Suprapubic skin (tissue), 4 donors: Measurements from ENCODE around the gene RAPGEF5. TPM values are rescaled to one million over a fixed set of nuclear protein-coding genes. Genes with fewer than 3 reads are reported as not detected.

ENCODE experiments used
- DNase-seq, 2 donors: peaks; one replicate each; pipeline ENCODE4 v3.0.0-alpha.2; 2019; ENCODE audit warnings: low spot score in 2 of 2
- H3K27ac ChIP-seq: fragments of 200-600 bp; sonication (generic); one replicate; pipeline ENCODE4 v1.5.1; 2019
- H3K27me3 ChIP-seq: fragments of 200-600 bp; sonication (generic); one replicate; pipeline ENCODE4 v1.5.1; 2019
- H3K36me3 ChIP-seq: fragments of 200-600 bp; sonication (generic); one replicate; pipeline ENCODE4 v1.5.1; 2019
- H3K4me1 ChIP-seq: fragments of 200-600 bp; sonication (generic); one replicate; pipeline ENCODE4 v1.5.1; 2019
- H3K4me3 ChIP-seq: fragments of 200-600 bp; sonication (generic); one replicate; pipeline ENCODE4 v1.5.1; 2019; ENCODE audit warnings: mild to moderate bottlenecking
- H3K9me3 ChIP-seq: fragments of 200-600 bp; sonication (generic); one replicate; pipeline ENCODE4 v1.5.1; 2019
- EP300 ChIP-seq: sonication (generic); formaldehyde crosslinking; IDR thresholded peaks from one replicate; pipeline ENCODE4 v1.6.1; 2017; ENCODE audit warnings: antibody characterized with exemption
- POLR2A ChIP-seq, 2 donors: fragments of 450-650 bp; IDR thresholded peaks; one replicate each; pipeline ENCODE4 v1.6.1; 2017; ENCODE audit warnings: antibody characterized with exemption in 2 of 2, mild to moderate bottlenecking in 2 of 2, moderate library complexity in 2 of 2
- POLR2AphosphoS5 ChIP-seq, 3 donors: sonication (generic); formaldehyde crosslinking; IDR thresholded peaks; one replicate each; pipeline ENCODE4 v1.6.1; 2017; ENCODE audit warnings: antibody characterized with exemption in 3 of 3
- WGBS: methylation state at CpG from one replicate; pipeline ENCODE4 v1.1.5; 2018; 5-methylcytosine and 5-hydroxymethylcytosine counted together
- total RNA-seq, 4 donors: library from RNA; depleted of rRNA; stranded (reverse); fragments of >200 nt; gene quantifications; one replicate each; pipeline ENCODE4 v1.1.0, GENCODE V29; 2016
- TF ChIP-seq, protein P1 (sequence below), 2 donors: fragments of 200-600 bp in 1 of 2; fragments of 450-650 bp in 1 of 2; sonication (generic) in 1 of 2; IDR thresholded peaks; one replicate each; pipeline ENCODE4 v1.5.1; 2016 to 2019; ENCODE audit warnings: antibody characterized with exemption in 2 of 2, mild to moderate bottlenecking in 1 of 2, moderate library complexity in 1 of 2

RAPGEF5 gene
- total RNA-seq, 4 donors from 2014 or later = 22.6 to 88.5 (median 26.9) TPM

DNA sequence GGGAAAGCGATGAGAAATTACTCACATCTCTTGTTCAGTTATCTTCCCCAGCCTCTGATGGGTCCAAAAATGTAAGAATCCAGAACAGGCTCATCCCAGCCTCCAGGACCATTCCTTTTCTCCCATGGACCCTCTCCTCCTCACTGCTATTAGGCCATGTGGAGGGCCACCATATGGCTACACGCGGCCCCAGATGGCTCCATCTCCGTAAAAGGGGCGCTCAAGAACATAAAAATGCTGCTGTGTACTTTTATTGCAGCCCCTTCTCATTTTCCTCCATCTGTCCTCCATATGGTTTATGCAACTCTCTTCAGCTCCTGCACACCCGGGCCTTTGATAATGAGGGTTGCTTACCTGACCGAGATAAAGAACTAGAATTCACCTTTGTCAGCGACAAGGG, 166.2 kb downstream of the RAPGEF5 start:
- TF ChIP-seq, protein P1, sequence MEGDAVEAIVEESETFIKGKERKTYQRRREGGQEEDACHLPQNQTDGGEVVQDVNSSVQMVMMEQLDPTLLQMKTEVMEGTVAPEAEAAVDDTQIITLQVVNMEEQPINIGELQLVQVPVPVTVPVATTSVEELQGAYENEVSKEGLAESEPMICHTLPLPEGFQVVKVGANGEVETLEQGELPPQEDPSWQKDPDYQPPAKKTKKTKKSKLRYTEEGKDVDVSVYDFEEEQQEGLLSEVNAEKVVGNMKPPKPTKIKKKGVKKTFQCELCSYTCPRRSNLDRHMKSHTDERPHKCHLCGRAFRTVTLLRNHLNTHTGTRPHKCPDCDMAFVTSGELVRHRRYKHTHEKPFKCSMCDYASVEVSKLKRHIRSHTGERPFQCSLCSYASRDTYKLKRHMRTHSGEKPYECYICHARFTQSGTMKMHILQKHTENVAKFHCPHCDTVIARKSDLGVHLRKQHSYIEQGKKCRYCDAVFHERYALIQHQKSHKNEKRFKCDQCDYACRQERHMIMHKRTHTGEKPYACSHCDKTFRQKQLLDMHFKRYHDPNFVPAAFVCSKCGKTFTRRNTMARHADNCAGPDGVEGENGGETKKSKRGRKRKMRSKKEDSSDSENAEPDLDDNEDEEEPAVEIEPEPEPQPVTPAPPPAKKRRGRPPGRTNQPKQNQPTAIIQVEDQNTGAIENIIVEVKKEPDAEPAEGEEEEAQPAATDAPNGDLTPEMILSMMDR (IDR thresholded peaks at IDR 0.05) = no peak
- TF ChIP-seq EP300 (no peak), POLR2A (IDR thresholded peaks at IDR 0.05) (no peak), POLR2AphosphoS5 (IDR thresholded peaks at IDR 0.05) (no peak)
- Histone ChIP-seq H3K27ac (no peak overlapping the region), H3K36me3 (no peaks in the 10 kb centered on the region), H3K4me1 (peaks cover 6% of the 10 kb centered on the region), H3K9me3 (no peaks in the 10 kb centered on the region), H3K4me3 (no peak overlapping the region), H3K27me3 (no peaks in the 10 kb centered on the region)
- DNase-seq = no peak
- WGBS = 80% methylated on average over 8 of the region's 8 CpGs

DNA sequence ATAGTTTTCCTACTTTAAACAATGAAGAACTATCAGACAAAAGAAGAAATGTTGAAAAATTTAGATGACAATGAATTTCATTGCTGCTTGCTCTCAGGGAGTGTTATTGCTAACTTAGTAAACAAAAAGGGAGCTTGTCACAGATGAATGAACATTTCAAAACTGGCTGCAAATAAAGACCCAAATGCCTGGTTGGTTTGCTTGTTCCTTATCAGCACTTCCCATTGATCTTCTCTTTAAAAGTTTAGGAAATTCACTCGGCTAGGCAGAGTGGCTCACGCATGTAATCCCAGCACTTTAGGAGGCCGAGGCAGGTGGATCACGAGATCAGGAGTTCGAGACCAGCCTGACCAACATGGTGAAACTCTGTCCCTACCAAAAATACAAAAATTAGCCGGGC, 167.2 kb downstream of the RAPGEF5 start:
- no peaks in the 10 kb centered on the region for H3K27me3 ChIP-seq
- no peak for DNase-seq
- H3K4me1 ChIP-seq = peaks cover 6% of the 10 kb centered on the region
- no peaks in the 10 kb centered on the region for H3K36me3 ChIP-seq
- H3K9me3 ChIP-seq = no peaks in the 10 kb centered on the region
- TF ChIP-seq POLR2A (IDR thresholded peaks at IDR 0.05) (no peak), EP300 (no peak), POLR2AphosphoS5 (IDR thresholded peaks at IDR 0.05) (no peak)
- TF ChIP-seq, protein P1 (IDR thresholded peaks at IDR 0.05) = no peak
- H3K4me3 ChIP-seq = no peak overlapping the region
- WGBS = 92% methylated on average over 6 of the region's 6 CpGs
- no peak overlapping the region for H3K27ac ChIP-seq

DNA sequence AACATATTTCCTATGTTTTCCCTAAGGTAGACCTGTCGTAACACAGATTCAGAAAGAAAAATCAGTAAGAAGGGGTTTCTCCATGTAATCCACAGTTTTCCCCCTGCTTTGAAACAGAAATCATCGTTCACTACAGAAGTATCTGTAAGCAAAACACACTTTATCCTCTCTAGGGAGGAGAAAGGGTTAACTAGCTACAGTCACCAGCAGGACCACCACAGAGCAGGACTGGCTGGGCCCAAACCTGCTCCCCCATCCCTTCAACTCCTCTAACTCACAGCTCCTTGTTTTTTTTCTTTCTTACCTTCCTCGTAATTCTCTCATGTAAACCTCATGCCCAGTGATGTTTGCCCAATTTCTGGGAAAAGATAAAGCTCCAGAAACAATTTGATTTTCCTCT, 167.7 kb downstream of the RAPGEF5 start:
- no peak overlapping the region for H3K4me3 ChIP-seq
- H3K27ac ChIP-seq = no peak overlapping the region
- 87% methylated on average over 3 of the region's 3 CpGs for whole genome bisulfite sequencing
- no peaks in the 10 kb centered on the region for H3K36me3 ChIP-seq
- H3K4me1 ChIP-seq = peaks cover 6% of the 10 kb centered on the region
- no peak for DNase-seq
- H3K9me3 ChIP-seq = no peaks in the 10 kb centered on the region
- no peaks in the 10 kb centered on the region for H3K27me3 ChIP-seq
- TF ChIP-seq, protein P1 (IDR thresholded peaks at IDR 0.05) = no peak
- no peak for TF ChIP-seq POLR2AphosphoS5 (IDR thresholded peaks at IDR 0.05)
- TF ChIP-seq EP300 = no peak
- TF ChIP-seq POLR2A (IDR thresholded peaks at IDR 0.05) = no peak

DNA sequence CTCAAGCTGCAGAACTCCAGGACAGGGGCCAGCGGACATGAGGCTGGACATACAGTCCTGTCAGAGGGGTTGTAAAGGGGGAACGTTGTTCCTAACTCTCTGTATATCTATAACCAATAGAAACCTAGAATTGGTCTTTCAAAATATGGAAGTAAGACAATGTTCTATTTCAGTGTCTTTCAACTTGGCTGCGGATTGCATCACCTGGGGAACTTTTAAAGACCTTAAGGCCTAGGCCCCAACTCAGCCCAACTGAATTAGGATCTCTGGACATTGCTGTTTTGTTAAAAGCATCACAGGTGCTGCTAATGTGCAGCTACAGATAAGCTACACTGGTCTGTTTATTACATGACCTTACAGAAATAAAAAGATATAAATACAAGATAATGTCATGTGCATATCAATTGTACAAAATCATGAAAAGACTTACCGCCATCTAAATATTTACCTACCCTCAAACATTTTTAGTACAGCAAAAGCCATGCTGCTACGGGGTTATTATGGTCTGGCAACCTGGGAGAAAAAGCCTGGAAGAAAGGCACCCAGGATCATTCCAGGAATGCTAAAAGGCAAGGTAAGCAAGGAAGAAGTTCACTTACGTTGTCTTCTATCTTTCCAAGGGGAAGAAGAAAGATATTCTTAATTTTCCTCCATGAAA, 169.1 kb downstream of the RAPGEF5 start:
- no peaks in the 10 kb centered on the region for H3K27me3 ChIP-seq
- no peak overlapping the region for H3K27ac ChIP-seq
- no peak for DNase-seq
- no peak for TF ChIP-seq POLR2A (IDR thresholded peaks at IDR 0.05)
- TF ChIP-seq POLR2AphosphoS5 (IDR thresholded peaks at IDR 0.05) = no peak
- TF ChIP-seq EP300 = no peak
- TF ChIP-seq, protein P1 (IDR thresholded peaks at IDR 0.05) = no peak
- no peaks in the 10 kb centered on the region for H3K9me3 ChIP-seq
- H3K36me3 ChIP-seq = no peaks in the 10 kb centered on the region
- H3K4me3 ChIP-seq = no peak overlapping the region
- 93% methylated on average over 6 of the region's 6 CpGs for WGBS
- H3K4me1 ChIP-seq = no peaks in the 10 kb centered on the region

DNA sequence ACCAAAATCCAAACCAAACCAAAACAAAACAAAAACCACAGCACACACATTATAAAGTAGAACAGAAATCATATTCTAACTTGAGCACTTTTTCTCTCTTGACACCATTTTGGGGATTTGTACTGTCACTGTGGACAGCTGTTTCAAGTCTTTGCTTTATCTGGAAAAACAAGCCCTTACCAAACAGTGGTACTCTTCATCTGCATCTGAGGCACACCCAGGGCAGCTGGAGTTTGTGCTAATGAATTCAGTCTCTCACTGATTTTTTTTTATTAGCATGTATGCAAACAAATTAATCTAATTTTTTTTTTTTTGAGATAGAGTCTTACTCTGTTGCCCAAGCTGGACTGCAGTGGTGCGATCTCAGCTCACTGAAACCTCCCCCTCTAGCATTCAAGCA, 171.4 kb downstream of the RAPGEF5 start:
- Histone ChIP-seq H3K4me3 (no peak overlapping the region), H3K27ac (no peak overlapping the region), H3K9me3 (no peaks in the 10 kb centered on the region), H3K4me1 (peaks cover 11% of the 10 kb centered on the region), H3K27me3 (no peaks in the 10 kb centered on the region), H3K36me3 (no peaks in the 10 kb centered on the region)
- no peak for TF ChIP-seq EP300
- no peak for TF ChIP-seq POLR2AphosphoS5 (IDR thresholded peaks at IDR 0.05)
- TF ChIP-seq, protein P1 (IDR thresholded peaks at IDR 0.05) = no peak
- no peak for TF ChIP-seq POLR2A (IDR thresholded peaks at IDR 0.05)
- DNase-seq = no peak
- WGBS = 86% methylated on average over 1 of the region's 1 CpG
